Measurements from ENCODE around the gene SMPX. TPM values are rescaled to one million over a fixed set of nuclear protein-coding genes. Genes with fewer than 3 reads are reported as not detected.

The SMPX gene
- total RNA-seq, 1 experiment from 2014 or later: not detected

DNA sequence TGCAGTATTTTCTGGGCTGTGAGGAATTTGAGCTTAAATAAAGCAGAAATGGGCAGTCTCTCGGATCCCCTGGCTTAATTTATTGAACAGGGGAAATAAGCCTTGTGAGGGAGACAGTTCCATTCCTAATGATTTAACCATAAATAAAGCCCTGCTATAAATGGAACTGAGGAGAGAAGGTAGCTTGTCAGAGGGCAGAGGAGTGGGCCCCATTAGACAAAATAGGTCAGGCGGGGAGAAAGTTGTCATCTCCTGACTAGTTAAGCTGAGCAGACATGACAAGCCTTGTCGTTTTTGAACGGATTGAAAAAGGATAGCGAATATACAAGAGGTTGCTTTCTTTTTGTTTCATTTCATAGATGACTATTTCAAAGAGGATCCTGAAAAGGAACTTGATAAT, 39.3 kb downstream of the SMPX start:
- H3K79me2 ChIP-seq (ENCODE audit: low read depth): no peaks in the 10 kb centered on the region
- intact Hi-C loops (cut with micrococcal nuclease; ENCODE audit: unreplicated experiment): no loop called here
- no peaks in the 10 kb centered on the region for H3K36me3 ChIP-seq (ENCODE audit: low read depth)
- no TSS peak for BruUV-seq (replicated peaks)
- H3F3A ChIP-seq (ENCODE audit: insufficient read depth, low read depth): no peaks in the 10 kb centered on the region
- no peaks in the 10 kb centered on the region for H3K9me3 ChIP-seq (ENCODE audit: insufficient read depth, low read depth)
- DNase-seq: no peak
- no peak overlapping the region for H3K4me2 ChIP-seq
- ChIA-PET POLR2A (ENCODE audit: unreplicated experiment) (no interaction called here), CTCF (no interaction called here)
- no peak overlapping the region for H3K27ac ChIP-seq
- no peaks in the 10 kb centered on the region for H3K4me1 ChIP-seq (replicated peaks; ENCODE audit: insufficient read depth)
- no peak overlapping the region for H2AFZ ChIP-seq
- TF ChIP-seq EZH2 (IDR thresholded peaks at IDR 0.05; ENCODE audit: low read depth) (no peak), CTCF (conservative IDR thresholded peaks at IDR 0.05) (no peak)
- H3K9me2 ChIP-seq (ENCODE audit: insufficient read depth): no peaks in the 10 kb centered on the region
- no peaks in the 10 kb centered on the region for H3K27me3 ChIP-seq (ENCODE audit: insufficient read depth, low read depth)
- no peaks in the 10 kb centered on the region for H4K20me1 ChIP-seq (ENCODE audit: insufficient read depth)
- no peak overlapping the region for H3K4me3 ChIP-seq

GRCh38 chrX:21717802-21718201, 40.1 kb downstream of the SMPX start:
- no peak for DNase-seq
- no peak for TF ChIP-seq EZH2 (IDR thresholded peaks at IDR 0.05; ENCODE audit: low read depth)
- TF ChIP-seq CTCF (conservative IDR thresholded peaks at IDR 0.05): no peak
- Histone ChIP-seq H3K9me2 (ENCODE audit: insufficient read depth) (no peaks in the 10 kb centered on the region), H3K4me3 (no peak overlapping the region), H3K36me3 (ENCODE audit: low read depth) (no peaks in the 10 kb centered on the region), H3F3A (ENCODE audit: insufficient read depth, low read depth) (no peaks in the 10 kb centered on the region), H3K27me3 (ENCODE audit: insufficient read depth, low read depth) (no peaks in the 10 kb centered on the region), H4K20me1 (ENCODE audit: insufficient read depth) (no peaks in the 10 kb centered on the region), H2AFZ (no peak overlapping the region), H3K79me2 (ENCODE audit: low read depth) (no peaks in the 10 kb centered on the region), H3K9me3 (ENCODE audit: insufficient read depth, low read depth) (no peaks in the 10 kb centered on the region), H3K4me1 (replicated peaks; ENCODE audit: insufficient read depth) (no peaks in the 10 kb centered on the region), H3K27ac (no peak overlapping the region), H3K4me2 (no peak overlapping the region)
- POLR2A ChIA-PET (ENCODE audit: unreplicated experiment): no interaction called here
- BruUV-seq (replicated peaks): no TSS peak
- intact Hi-C loops (cut with micrococcal nuclease; ENCODE audit: unreplicated experiment): no loop called here
- CTCF ChIA-PET: no interaction called here

DNA sequence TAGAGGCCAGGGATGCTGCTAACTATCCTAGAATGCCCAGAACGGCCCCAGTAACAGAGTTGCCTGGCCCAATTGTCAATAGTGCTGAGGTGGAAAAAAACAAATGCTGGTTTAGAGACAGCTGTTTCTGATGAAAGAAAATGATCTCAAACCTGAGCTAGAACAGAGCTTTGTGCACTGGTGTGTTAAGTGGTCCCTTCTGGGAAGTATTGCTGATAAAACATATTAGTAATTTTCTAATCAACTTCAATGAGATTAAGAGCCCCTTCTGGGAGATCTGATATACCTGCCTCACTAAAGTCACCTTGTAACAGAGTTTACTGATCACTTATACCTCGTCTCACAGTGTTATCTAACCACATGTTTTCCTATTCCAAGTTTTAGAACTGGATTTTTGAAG, 42.1 kb downstream of the SMPX start:
- no peak overlapping the region for H2AFZ ChIP-seq
- ChIA-PET POLR2A (ENCODE audit: unreplicated experiment) (no interaction called here), CTCF (no interaction called here)
- intact Hi-C loops (cut with micrococcal nuclease; ENCODE audit: unreplicated experiment): no loop called here
- no TSS peak for BruUV-seq (replicated peaks)
- no peaks in the 10 kb centered on the region for H4K20me1 ChIP-seq (ENCODE audit: insufficient read depth)
- H3F3A ChIP-seq (ENCODE audit: insufficient read depth, low read depth): no peaks in the 10 kb centered on the region
- H3K9me3 ChIP-seq (ENCODE audit: insufficient read depth, low read depth): no peaks in the 10 kb centered on the region
- H3K36me3 ChIP-seq (ENCODE audit: low read depth): no peaks in the 10 kb centered on the region
- no peak overlapping the region for H3K4me3 ChIP-seq
- H3K27me3 ChIP-seq (ENCODE audit: insufficient read depth, low read depth): no peaks in the 10 kb centered on the region
- no peak for TF ChIP-seq EZH2 (IDR thresholded peaks at IDR 0.05; ENCODE audit: low read depth)
- no peak for TF ChIP-seq CTCF (conservative IDR thresholded peaks at IDR 0.05)
- no peak overlapping the region for H3K27ac ChIP-seq
- no peak for DNase-seq
- H3K4me2 ChIP-seq: no peak overlapping the region
- H3K9me2 ChIP-seq (ENCODE audit: insufficient read depth): no peaks in the 10 kb centered on the region
- no peaks in the 10 kb centered on the region for H3K4me1 ChIP-seq (replicated peaks; ENCODE audit: insufficient read depth)
- no peaks in the 10 kb centered on the region for H3K79me2 ChIP-seq (ENCODE audit: low read depth)
